ENCODE data around the gene RHOXF2B. TPM values are rescaled to one million over a fixed set of nuclear protein-coding genes. Genes with fewer than 3 reads are reported as not detected.
"Not testable (repeated sequence)": the region's sequence is repeated elsewhere in the genome, so short reads cannot be mapped to it uniquely, and the experiment has no call there.

RHOXF2B gene
- total RNA-seq, 1 experiment from 2014 or later: not detected

- H3K27ac ChIP-seq (ENCODE audit: low read length): no peak within 1 kb of the TSS
- ATAC-seq: no peak
- H2AFZ ChIP-seq (ENCODE audit: low read length): no peak within 1 kb of the TSS
- no peak within 1 kb of the TSS for H3K4me3 ChIP-seq (ENCODE audit: low read length)
- H3K9ac ChIP-seq (ENCODE audit: low read length): no peak within 1 kb of the TSS
- no peaks in the 10 kb centered on the region for H4K20me1 ChIP-seq (ENCODE audit: low read length)
- POLR2A ChIA-PET (ENCODE audit: unreplicated experiment): no interaction called here
- CTCF ChIA-PET: no interaction called here
- H3K9me2 ChIP-seq (replicated peaks; ENCODE audit: low read length): no peaks in the 10 kb centered on the region
- no TSS peak for BruUV-seq (replicated peaks)
- no peaks in the 10 kb centered on the region for H3K79me2 ChIP-seq (ENCODE audit: low read length)
- DNase-seq: no peak
- H3F3A ChIP-seq (ENCODE audit: low read length, unreplicated experiment): no peaks in the 10 kb centered on the region
- H3K36me3 ChIP-seq (ENCODE audit: low read depth, low read length): no peaks in the 10 kb centered on the region
- H3K9me3 ChIP-seq (ENCODE audit: low read length): no peaks in the 10 kb centered on the region
- peaks cover 8% of the 10 kb centered on the region; the same call in 1 of the 2 replicates for H3K4me1 ChIP-seq (ENCODE audit: insufficient read depth, low read length)
- TF ChIP-seq EZH2phosphoT487 (IDR thresholded peaks at IDR 0.05; ENCODE audit: borderline replicate concordance, low read length) (no peak), CTCF (conservative IDR thresholded peaks at IDR 0.05; ENCODE audit: low read depth, low read length) (no peak), EZH2 (IDR thresholded peaks at IDR 0.05; ENCODE audit: low read length, unreplicated experiment) (no peak)
- no peaks in the 10 kb centered on the region for H3K27me3 ChIP-seq (ENCODE audit: low read length)
- intact Hi-C loops (cut with micrococcal nuclease): no loop called here
- no peak within 1 kb of the TSS for H3K4me2 ChIP-seq (ENCODE audit: low read length)
These were observed 38.0 kb upstream of the RHOXF2B start, which contains the start of gene RHOXF1 for GRCh38 chrX:120115438-120115963. RHOXF1 (minus strand) TSS chrX:120115913; CDS start chrX:120115862, 51 bp downstream.

GRCh38 chrX:120111611-120112010, 34.1 kb upstream of the RHOXF2B start:
- H3K9me3 ChIP-seq (ENCODE audit: low read length): no peaks in the 10 kb centered on the region
- BruUV-seq (replicated peaks): no TSS peak
- no peaks in the 10 kb centered on the region for H3K79me2 ChIP-seq (ENCODE audit: low read length)
- intact Hi-C loops (cut with micrococcal nuclease): no loop called here
- H3K27ac ChIP-seq (ENCODE audit: low read length): no peak overlapping the region
- H3K4me1 ChIP-seq (ENCODE audit: insufficient read depth, low read length): peaks cover 5% of the 10 kb centered on the region; the same call in 1 of the 2 replicates
- H3K9ac ChIP-seq (ENCODE audit: low read length): no peak overlapping the region
- H3F3A ChIP-seq (ENCODE audit: low read length, unreplicated experiment): no peaks in the 10 kb centered on the region
- no peaks in the 10 kb centered on the region for H3K36me3 ChIP-seq (ENCODE audit: low read depth, low read length)
- no peak overlapping the region for H3K4me3 ChIP-seq (ENCODE audit: low read length)
- H3K4me2 ChIP-seq (ENCODE audit: low read length): no peak overlapping the region
- ChIA-PET CTCF (no interaction called here), POLR2A (ENCODE audit: unreplicated experiment) (no interaction called here)
- TF ChIP-seq EZH2 (IDR thresholded peaks at IDR 0.05; ENCODE audit: low read length, unreplicated experiment) (no peak), CTCF (conservative IDR thresholded peaks at IDR 0.05; ENCODE audit: low read depth, low read length) (no peak), EZH2phosphoT487 (IDR thresholded peaks at IDR 0.05; ENCODE audit: borderline replicate concordance, low read length) (no peak)
- H3K27me3 ChIP-seq (ENCODE audit: low read length): no peaks in the 10 kb centered on the region
- H2AFZ ChIP-seq (ENCODE audit: low read length): no peak overlapping the region
- DNase-seq (peak; percentile 41), ATAC-seq (no peak)
- H4K20me1 ChIP-seq (ENCODE audit: low read length): no peaks in the 10 kb centered on the region
- H3K9me2 ChIP-seq (replicated peaks; ENCODE audit: low read length): no peaks in the 10 kb centered on the region

- no peaks in the 10 kb centered on the region for H3K9me2 ChIP-seq (replicated peaks; ENCODE audit: low read length)
- no peak overlapping the region for H3K9ac ChIP-seq (ENCODE audit: low read length)
- intact Hi-C loops (cut with micrococcal nuclease): no loop called here
- H3K4me3 ChIP-seq (ENCODE audit: low read length): no peak overlapping the region
- H3K4me1 ChIP-seq (ENCODE audit: insufficient read depth, low read length): peaks cover 5% of the 10 kb centered on the region; the same call in 1 of the 2 replicates
- no peak for ATAC-seq
- H3K79me2 ChIP-seq (ENCODE audit: low read length): no peaks in the 10 kb centered on the region
- no peak for DNase-seq
- H3F3A ChIP-seq (ENCODE audit: low read length, unreplicated experiment): no peaks in the 10 kb centered on the region
- TF ChIP-seq EZH2 (IDR thresholded peaks at IDR 0.05; ENCODE audit: low read length, unreplicated experiment) (no peak), CTCF (conservative IDR thresholded peaks at IDR 0.05; ENCODE audit: low read depth, low read length) (no peak), EZH2phosphoT487 (IDR thresholded peaks at IDR 0.05; ENCODE audit: borderline replicate concordance, low read length) (no peak)
- no peaks in the 10 kb centered on the region for H3K9me3 ChIP-seq (ENCODE audit: low read length)
- no peaks in the 10 kb centered on the region for H3K36me3 ChIP-seq (ENCODE audit: low read depth, low read length)
- H3K27ac ChIP-seq (ENCODE audit: low read length): no peak overlapping the region
- no peak overlapping the region for H2AFZ ChIP-seq (ENCODE audit: low read length)
- BruUV-seq (replicated peaks): no TSS peak
- ChIA-PET CTCF (no interaction called here), POLR2A (ENCODE audit: unreplicated experiment) (no interaction called here)
- no peaks in the 10 kb centered on the region for H3K27me3 ChIP-seq (ENCODE audit: low read length)
- H4K20me1 ChIP-seq (ENCODE audit: low read length): no peaks in the 10 kb centered on the region
- no peak overlapping the region for H3K4me2 ChIP-seq (ENCODE audit: low read length)
These were observed 31.9 kb upstream of the RHOXF2B start for GRCh38 chrX:120109378-120109777.

- POLR2A ChIA-PET (ENCODE audit: unreplicated experiment); BruUV-seq (replicated peaks); H3K27me3 ChIP-seq (ENCODE audit: low read length): not testable (repeated sequence)
These were observed 27.2 kb upstream of the RHOXF2B start for GRCh38 chrX:120104707-120105106.

More at GRCh38 chrX:120104707-120105106, 27.2 kb upstream of the RHOXF2B start:
- H3K4me1 ChIP-seq (ENCODE audit: insufficient read depth, low read length); H3K79me2 ChIP-seq (ENCODE audit: low read length); DNase-seq; H3K4me2 ChIP-seq (ENCODE audit: low read length); H4K20me1 ChIP-seq (ENCODE audit: low read length); H3K27ac ChIP-seq (ENCODE audit: low read length); H3K9me2 ChIP-seq (replicated peaks; ENCODE audit: low read length); H3K9ac ChIP-seq (ENCODE audit: low read length); H3K36me3 ChIP-seq (ENCODE audit: low read depth, low read length); H3F3A ChIP-seq (ENCODE audit: low read length, unreplicated experiment); H3K9me3 ChIP-seq (ENCODE audit: low read length); H2AFZ ChIP-seq (ENCODE audit: low read length); ATAC-seq; CTCF ChIA-PET; H3K4me3 ChIP-seq (ENCODE audit: low read length); intact Hi-C loops (cut with micrococcal nuclease): not testable (repeated sequence)
